PC-3 (cell line): ENCODE data around the gene GIT2.

Source experiments
- CTCF ChIP-seq: fragments of 300-600 bp; sonication (generic); conservative IDR thresholded peaks from 2 replicates; pipeline ENCODE4 v1.5.1; 2017; ENCODE audit warnings: antibody characterized with exemption, low read depth, mild to moderate bottlenecking, low read length
- EZH2phosphoT487 ChIP-seq: fragments of 300-600 bp; sonication (generic); IDR thresholded peaks from 2 replicates; pipeline ENCODE4 v1.6.1; 2018; ENCODE audit warnings: mild to moderate bottlenecking, antibody characterized with exemption, low read length, borderline replicate concordance

GRCh38 chr12:109897029-109897428 is 99.1 kb downstream of the GIT2 start:
- TF ChIP-seq CTCF (no peak), EZH2phosphoT487 (no peak)
